Stimulated activated CD8-positive, alpha-beta memory T cell treated with anti-CD3 and anti-CD28 coated beads, Interleukin-15, amount 100 ng/mL, for 1 hour (primary cell): ENCODE results near the gene HOXA4.

Experiments
- DNase-seq: peaks from one replicate; pipeline ENCODE4 v3.0.0-alpha.2; 2020; ENCODE audit warnings: low read depth

Gene HOXA4

GRCh38 chr7:27116031-27116961, 14.3 kb downstream of the HOXA4 start:
- no peak for DNase-seq

DNA sequence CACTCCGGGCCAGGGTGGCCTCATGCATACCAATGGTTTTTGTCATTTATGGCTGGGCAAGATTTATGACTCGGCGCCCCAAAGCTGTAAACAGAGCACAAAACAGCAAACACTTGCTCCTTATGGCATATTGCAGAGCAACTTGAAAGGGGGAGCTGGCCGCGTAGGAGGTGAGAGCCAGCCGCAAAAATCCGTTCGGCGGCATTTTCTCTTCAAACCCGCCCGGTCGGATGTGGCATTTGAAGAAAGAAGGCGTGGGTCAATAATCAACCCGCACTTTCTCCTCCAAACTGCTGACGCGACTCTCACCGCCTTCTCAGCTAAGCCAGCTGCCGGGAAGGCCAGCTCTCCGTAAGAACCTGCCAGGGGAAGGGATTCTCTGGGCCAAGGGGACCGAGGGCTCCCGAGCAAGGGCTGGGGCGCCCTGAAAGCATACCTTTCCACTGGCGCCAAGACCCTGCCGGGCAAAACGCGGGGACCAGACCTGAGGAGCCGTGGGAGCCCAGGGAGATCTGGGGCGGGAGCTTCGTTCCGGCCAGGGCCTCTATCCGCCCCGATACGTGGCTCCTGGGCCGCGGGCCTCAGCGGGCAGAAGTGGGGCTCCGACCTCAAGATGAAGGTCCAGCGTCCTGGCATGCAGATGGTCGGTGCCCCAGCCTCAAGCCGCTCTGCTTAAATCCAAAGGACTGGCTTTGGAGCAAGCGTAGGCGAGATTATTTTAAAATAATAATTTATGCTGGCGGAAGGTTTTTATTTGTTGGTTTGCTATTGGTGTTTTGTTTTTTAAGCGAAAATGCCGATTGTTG, 15.1 kb downstream of the HOXA4 start:
- no peak for DNase-seq

DNA sequence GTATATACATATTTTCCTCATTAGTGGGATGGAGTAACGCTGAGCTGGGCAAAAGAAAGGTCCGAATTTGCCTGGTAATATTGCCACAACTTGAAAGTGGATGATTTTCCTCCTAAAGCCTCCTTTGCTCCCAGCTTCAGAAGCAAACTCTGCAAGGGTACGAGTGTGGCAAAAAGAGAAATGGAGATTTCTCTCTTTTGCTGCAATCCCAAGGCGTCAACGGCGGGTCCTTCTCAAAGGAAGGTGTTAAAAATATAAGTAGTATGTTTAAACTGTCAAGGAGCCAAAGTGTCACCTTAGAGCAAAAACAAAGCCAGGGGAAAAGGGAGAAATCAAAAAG, 15.7 kb downstream of the HOXA4 start:
- DNase-seq: no peak

- no peak for DNase-seq
Measured at GRCh38 chr7:27113991-27114769, 16.4 kb downstream of the HOXA4 start.

DNA sequence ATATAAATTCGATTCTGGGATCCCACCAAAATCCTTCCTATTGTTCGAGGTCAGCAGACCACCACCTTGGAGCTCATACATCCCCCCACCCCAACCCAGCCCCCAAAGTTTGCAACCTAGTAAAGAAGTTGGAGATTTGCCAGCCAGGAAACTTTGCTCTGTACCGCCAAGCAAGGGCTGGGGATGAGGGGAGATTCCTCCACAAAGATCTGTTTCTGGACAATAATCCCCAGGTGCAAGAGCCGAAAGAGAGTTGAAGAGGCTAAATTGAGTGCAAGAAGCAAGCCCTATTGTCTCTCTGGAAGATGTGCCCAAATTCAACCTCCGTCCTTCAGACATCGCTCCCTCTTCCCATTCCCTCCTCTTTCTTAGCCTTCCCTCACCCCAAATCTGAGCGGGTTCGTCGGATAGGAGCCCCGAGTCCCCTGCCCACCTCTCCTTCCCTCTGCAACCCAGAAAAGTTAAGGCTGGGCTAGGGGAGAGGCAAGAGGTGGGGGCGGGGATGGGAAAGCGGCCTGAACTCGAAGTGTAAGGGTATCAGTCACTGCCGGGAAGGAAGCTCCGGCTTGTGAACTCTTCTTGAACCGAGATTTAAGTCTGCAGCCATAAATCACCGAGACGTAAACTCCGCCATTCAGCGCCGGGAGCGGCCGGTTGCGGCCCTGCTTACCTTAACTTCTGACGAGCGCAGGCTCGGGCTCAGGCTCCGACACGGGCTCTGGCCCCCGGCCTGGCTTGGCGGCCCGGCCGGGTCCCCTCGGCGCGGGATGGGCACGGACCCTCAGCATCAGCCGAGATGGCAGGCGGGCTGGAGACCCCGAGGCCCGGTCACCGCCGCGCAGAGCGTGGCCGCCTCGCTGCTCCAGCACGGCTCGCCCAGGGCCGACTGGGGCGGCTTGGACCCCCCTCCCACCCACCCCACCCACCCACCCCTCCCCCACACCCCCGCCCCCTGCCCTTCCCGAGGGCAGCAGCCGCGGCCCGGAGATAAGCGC, 17.3 kb downstream of the HOXA4 start:
- DNase-seq: no peak

DNA sequence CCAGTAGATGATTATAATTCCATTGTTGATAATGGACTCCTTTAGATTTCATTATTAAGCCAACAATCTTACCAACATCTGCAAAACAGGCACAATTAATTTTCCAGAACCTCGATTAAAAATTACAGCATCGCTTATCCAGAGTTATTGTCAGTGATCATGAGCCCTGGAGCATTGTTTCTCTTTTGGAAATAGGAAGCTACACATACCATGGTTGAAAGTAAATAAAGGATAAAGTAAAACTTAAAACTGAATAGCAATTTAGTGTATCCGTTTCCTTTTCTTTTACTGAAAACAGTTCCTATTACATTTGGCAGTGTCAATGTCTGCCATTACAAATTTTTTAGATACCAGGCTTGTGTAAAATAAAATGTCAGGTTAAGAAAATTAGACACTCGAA, 18.2 kb downstream of the HOXA4 start:
- DNase-seq: no peak

- no peak for DNase-seq
Measured at GRCh38 chr7:27111751-27112277, 18.7 kb downstream of the HOXA4 start.

- DNase-seq: no peak
Measured at GRCh38 chr7:27111042-27111750, 19.4 kb downstream of the HOXA4 start.

- no peak for DNase-seq
Measured at GRCh38 chr7:27110186-27111031, 20.1 kb downstream of the HOXA4 start.

- DNase-seq: no peak
Measured at GRCh38 chr7:27109466-27110185, 20.9 kb downstream of the HOXA4 start.

DNA sequence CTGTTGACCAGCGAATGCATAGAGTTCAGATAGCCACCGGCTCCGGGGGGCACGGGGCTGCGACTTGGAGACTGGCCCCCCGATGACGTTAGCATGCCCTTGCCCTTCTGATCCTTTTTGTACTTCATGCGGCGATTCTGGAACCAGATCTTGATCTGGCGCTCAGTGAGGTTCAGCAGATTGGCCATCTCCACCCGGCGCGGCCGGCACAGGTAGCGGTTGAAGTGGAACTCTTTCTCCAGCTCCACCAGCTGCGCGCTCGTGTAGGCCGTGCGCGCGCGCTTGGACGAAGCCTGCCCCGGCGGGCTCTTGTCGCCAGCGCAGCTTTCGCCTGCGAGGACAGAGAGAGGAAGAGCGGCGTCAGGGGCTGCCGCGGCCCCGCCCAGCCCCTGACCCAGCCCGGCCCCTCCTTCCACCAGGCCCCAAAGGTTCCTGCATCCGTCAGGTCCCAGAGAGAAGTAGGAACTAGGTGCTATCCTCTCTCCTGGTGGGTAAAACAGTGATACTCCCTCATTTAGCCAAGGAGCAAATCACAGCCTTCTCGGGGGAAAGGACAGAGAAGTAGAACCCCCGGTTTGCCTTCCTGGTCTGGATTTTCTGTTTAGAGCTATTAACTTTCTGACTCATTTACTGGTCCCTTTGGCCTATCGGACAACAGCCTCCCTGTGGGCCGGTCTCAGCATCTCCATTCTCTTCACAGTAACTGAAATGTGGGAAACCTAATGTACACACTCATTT, 22.0 kb downstream of the HOXA4 start:
- DNase-seq: no peak

GRCh38 chr7:27107391-27108381, 22.9 kb downstream of the HOXA4 start:
- no peak for DNase-seq

DNA sequence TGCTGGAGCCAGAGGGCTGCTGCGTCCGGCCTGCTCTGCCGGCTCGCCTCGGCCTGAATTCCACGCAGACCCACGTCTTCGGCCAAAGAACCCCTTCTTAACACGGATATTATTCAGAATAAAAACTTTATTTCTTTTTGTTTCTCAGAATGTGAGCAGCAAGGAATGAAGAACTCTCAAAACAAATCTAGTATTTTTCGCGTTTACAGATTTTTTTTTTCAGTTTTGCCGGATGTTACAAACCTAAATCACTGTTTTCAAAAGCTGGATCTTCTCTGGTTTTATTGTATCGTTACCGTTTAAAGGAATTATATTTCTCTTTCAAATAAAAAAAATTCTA, 23.7 kb downstream of the HOXA4 start:
- no peak for DNase-seq

GRCh38 chr7:27106181-27106900, 24.2 kb downstream of the HOXA4 start:
- DNase-seq: no peak

GRCh38 chr7:27105301-27106031, 25.1 kb downstream of the HOXA4 start:
- no peak for DNase-seq
